Mesenchymal stem cell (in vitro differentiated cells and primary cell): ENCODE measurements around the gene ASB13.

Experiments
- DNase-seq: peaks from one replicate; pipeline ENCODE4 v3.0.0-alpha.2; 2013
- H2AFZ ChIP-seq: one replicate; pipeline ENCODE4 v1.6.1; 2013; ENCODE audit warnings: low read depth, mild to moderate bottlenecking, control low read depth, inconsistent platforms, low read length, moderate library complexity
- H2AK5ac ChIP-seq: 2 replicates; pipeline ENCODE4 v1.6.1; 2013; ENCODE audit warnings: low read length, moderate library complexity, mild to moderate bottlenecking, inconsistent platforms; ENCODE audit not compliant: severe bottlenecking
- H2BK120ac ChIP-seq: one replicate; pipeline ENCODE4 v1.6.1; 2013; ENCODE audit warnings: low read depth, mild to moderate bottlenecking, inconsistent platforms, low read length, moderate library complexity
- H2BK12ac ChIP-seq, 2 experiments: one replicate each; pipeline ENCODE4 v1.6.1; 2013; ENCODE audit warnings: inconsistent platforms in 2 of 2, low read length in 2 of 2, mild to moderate bottlenecking in 2 of 2, moderate library complexity in 2 of 2, control low read depth in 1 of 2
- H2BK15ac ChIP-seq: one replicate; pipeline ENCODE4 v1.6.1; 2013; ENCODE audit warnings: mild to moderate bottlenecking, low read depth, inconsistent platforms; ENCODE audit not compliant: poor library complexity, severe bottlenecking
- H2BK5ac ChIP-seq: 2 replicates; pipeline ENCODE4 v1.6.1; 2013; ENCODE audit warnings: low read depth, mild to moderate bottlenecking, low read length, control low read depth, inconsistent platforms; ENCODE audit not compliant: poor library complexity, severe bottlenecking
- H3K14ac ChIP-seq, 2 experiments: one replicate each; pipeline ENCODE4 v1.6.1; 2013; ENCODE audit warnings: inconsistent platforms in 2 of 2, low read length in 2 of 2, control low read depth in 1 of 2, mild to moderate bottlenecking in 1 of 2, moderate library complexity in 1 of 2
- H3K18ac ChIP-seq, 2 experiments: one replicate each; pipeline ENCODE4 v1.6.1; 2013; ENCODE audit warnings: inconsistent platforms in 2 of 2, low read length in 2 of 2, control low read depth in 1 of 2, low read depth in 1 of 2, mild to moderate bottlenecking in 1 of 2
- H3K23ac ChIP-seq, 2 experiments: one replicate each; pipeline ENCODE4 v1.6.1; 2013; ENCODE audit warnings: inconsistent platforms in 2 of 2, low read length in 2 of 2, mild to moderate bottlenecking in 2 of 2, moderate library complexity in 2 of 2, control low read depth in 1 of 2
- H3K27ac ChIP-seq: 2 replicates; pipeline ENCODE4 v1.5.1; 2013; ENCODE audit warnings: mild to moderate bottlenecking, moderate library complexity, low read length, control low read depth, inconsistent platforms; ENCODE audit not compliant: poor library complexity, severe bottlenecking
- H3K27me3 ChIP-seq, 2 experiments: 2 replicates each; pipeline versions ENCODE4 v1.6.1 to v1.7.0; 2013; ENCODE audit warnings: low read length in 2 of 2, mild to moderate bottlenecking in 2 of 2, moderate library complexity in 2 of 2, control low read depth in 1 of 2, inconsistent platforms in 1 of 2; ENCODE audit not compliant: control insufficient read depth in 1 of 2, insufficient read depth in 1 of 2
- H3K36me3 ChIP-seq, 2 experiments: 2 replicates each; pipeline versions ENCODE4 v1.6.1 to v1.7.0; 2013; ENCODE audit warnings: low read length in 2 of 2, control low read depth in 1 of 2, inconsistent platforms in 1 of 2, low read depth in 1 of 2, mild to moderate bottlenecking in 1 of 2; ENCODE audit not compliant: insufficient read depth in 2 of 2, control insufficient read depth in 1 of 2
- H3K4ac ChIP-seq, 2 experiments: one replicate each; pipeline ENCODE4 v1.6.1; 2013; ENCODE audit warnings: inconsistent platforms in 2 of 2, low read length in 2 of 2, mild to moderate bottlenecking in 2 of 2, moderate library complexity in 2 of 2, control low read depth in 1 of 2, low read depth in 1 of 2
- H3K4me1 ChIP-seq: 2 replicates; pipeline ENCODE4 v1.6.1; 2013; ENCODE audit warnings: low read depth, low read length, control low read depth; ENCODE audit not compliant: control insufficient read depth, insufficient read depth
- H3K4me2 ChIP-seq: 2 replicates; pipeline ENCODE4 v1.6.1; 2013; ENCODE audit warnings: low read length, mild to moderate bottlenecking, inconsistent platforms; ENCODE audit not compliant: poor library complexity, severe bottlenecking
- H3K4me3 ChIP-seq, 2 experiments: 2 replicates each; pipeline versions ENCODE4 v1.5.1 to v1.7.0; 2013; ENCODE audit warnings: low read length in 2 of 2, mild to moderate bottlenecking in 2 of 2, control low read depth in 1 of 2, low read depth in 1 of 2; ENCODE audit not compliant: insufficient read depth in 1 of 2
- H3K79me1 ChIP-seq: replicated peaks from 2 replicates; pipeline ENCODE4 v1.6.1; 2013; ENCODE audit warnings: mild to moderate bottlenecking, control low read depth, low read length, inconsistent platforms; ENCODE audit not compliant: poor library complexity, severe bottlenecking
- H3K9ac ChIP-seq: 2 replicates; pipeline ENCODE4 v1.7.0; 2013; ENCODE audit warnings: mild to moderate bottlenecking, low read length, moderate library complexity
- H3K9me3 ChIP-seq: 2 replicates; pipeline ENCODE4 v1.7.0; 2013; ENCODE audit warnings: mild to moderate bottlenecking, low read length; ENCODE audit not compliant: control insufficient read depth
- H4K8ac ChIP-seq: one replicate; pipeline ENCODE4 v1.6.1; 2013; ENCODE audit warnings: inconsistent platforms, mild to moderate bottlenecking, low read length, moderate library complexity
- H4K91ac ChIP-seq: one replicate; pipeline ENCODE4 v1.6.1; 2013; ENCODE audit warnings: mild to moderate bottlenecking, low read length, inconsistent platforms
- WGBS: methylation state at CpG from one replicate; pipeline ENCODE4 v1.1.7; 2013; ENCODE audit warnings: mixed read lengths; 5-methylcytosine and 5-hydroxymethylcytosine counted together

ASB13 gene

DNA sequence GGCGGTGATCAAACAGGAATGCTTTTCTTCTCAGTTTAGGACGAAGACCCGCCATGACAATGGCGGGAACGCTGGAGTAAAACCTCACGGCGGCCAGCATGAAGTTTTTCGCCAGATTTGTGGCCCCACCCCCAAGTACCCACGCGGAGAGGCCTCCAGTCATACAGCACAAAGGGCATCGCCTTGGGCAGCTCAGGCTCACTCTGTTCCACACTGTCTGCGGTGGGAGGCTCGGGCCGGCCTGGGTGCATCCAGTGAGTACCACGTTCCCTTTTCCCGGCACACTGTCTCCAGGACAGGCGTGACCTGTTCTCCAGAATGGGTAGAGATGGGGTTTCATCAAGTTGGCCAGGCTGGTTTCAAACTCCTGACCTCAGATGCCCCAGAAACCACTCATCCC, 27.3 kb downstream of the ASB13 start:
- Histone ChIP-seq H3K4me2 (no peak overlapping the region), H3K23ac (no peak overlapping the region), H2BK15ac (no peak overlapping the region), H2AK5ac (no peak overlapping the region), H3K27me3 (no peaks in the 10 kb centered on the region), H2AFZ (no peak overlapping the region), H3K4ac (no peak overlapping the region), H2BK120ac (no peak overlapping the region), H3K9me3 (no peaks in the 10 kb centered on the region), H2BK12ac (no peak overlapping the region), H4K91ac (no peak overlapping the region), H3K79me1 (no peaks in the 10 kb centered on the region), H3K27ac (no peak overlapping the region), H3K14ac (no peak overlapping the region), H2BK5ac (no peak overlapping the region), H3K4me3 (no peak overlapping the region), H3K18ac (no peak overlapping the region), H4K8ac (no peak overlapping the region), H3K4me1 (no peaks in the 10 kb centered on the region), H3K36me3 (peaks cover 29 to 45% of the 10 kb centered on the region in 2 experiments), H3K9ac (no peak overlapping the region)
- no peak for DNase-seq
- 94% methylated on average over 17 of the region's 17 CpGs for WGBS

GRCh38 chr10:5638494-5638893, 27.9 kb downstream of the ASB13 start:
- Histone ChIP-seq H3K36me3 (peaks cover 29 to 42% of the 10 kb centered on the region in 2 experiments), H2BK5ac (peak overlapping the region; percentile 37), H2BK120ac (no peak overlapping the region), H3K4me3 (no peak overlapping the region), H3K4ac (no peak overlapping the region), H4K91ac (no peak overlapping the region), H2AFZ (no peak overlapping the region), H3K4me2 (no peak overlapping the region), H3K23ac (no peak overlapping the region), H2BK15ac (no peak overlapping the region), H3K4me1 (no peaks in the 10 kb centered on the region), H3K9me3 (no peaks in the 10 kb centered on the region), H3K79me1 (no peaks in the 10 kb centered on the region), H3K27me3 (no peaks in the 10 kb centered on the region), H2BK12ac (no peak overlapping the region), H3K18ac (no peak overlapping the region), H4K8ac (no peak overlapping the region), H3K27ac (no peak overlapping the region), H3K9ac (no peak overlapping the region), H3K14ac (no peak overlapping the region), H2AK5ac (no peak overlapping the region)
- 97% methylated on average over 10 of the region's 10 CpGs for whole genome bisulfite sequencing
- DNase-seq = no peak

DNA sequence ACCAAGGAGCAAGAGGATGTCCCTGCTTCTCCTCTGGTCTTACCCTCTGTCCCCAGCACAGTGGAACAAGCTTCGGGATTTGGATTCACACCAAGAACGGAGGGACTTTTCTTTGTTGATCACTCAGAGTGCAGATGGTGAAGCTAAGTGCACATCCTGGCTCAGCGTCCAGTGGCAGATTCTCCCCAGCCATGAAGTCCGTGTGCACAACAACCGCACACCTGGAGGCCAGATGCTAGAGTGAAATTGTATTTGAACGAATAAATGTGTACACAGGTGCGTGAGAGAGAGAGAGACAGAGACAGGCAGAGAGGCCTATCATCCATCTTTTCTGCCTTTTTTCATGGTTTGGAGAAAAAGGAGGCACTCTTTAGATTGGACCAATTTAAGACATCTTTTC, 31.5 kb downstream of the ASB13 start:
- no peak overlapping the region for H3K9ac ChIP-seq

GRCh38 chr10:5633166-5633749, 33.1 kb downstream of the ASB13 start:
- Histone ChIP-seq H3K27ac (no peak overlapping the region), H3K4ac (no peak overlapping the region), H4K91ac (no peak overlapping the region), H2AFZ (no peak overlapping the region), H2BK15ac (no peak overlapping the region), H3K9me3 (no peaks in the 10 kb centered on the region), H3K9ac (no peak overlapping the region), H2BK120ac (no peak overlapping the region), H3K18ac (no peak overlapping the region), H3K4me3 (no peak overlapping the region), H4K8ac (no peak overlapping the region), H3K4me2 (no peak overlapping the region), H3K23ac (no peak overlapping the region), H3K27me3 (no peaks in the 10 kb centered on the region), H3K4me1 (peaks cover 11% of the 10 kb centered on the region), H2BK12ac (no peak overlapping the region), H2BK5ac (no peak overlapping the region), H3K79me1 (no peaks in the 10 kb centered on the region), H3K14ac (no peak overlapping the region), H3K36me3 (peaks cover 0 to under 1% of the 10 kb centered on the region in 2 experiments), H2AK5ac (no peak overlapping the region)
- DNase-seq = no peak
- WGBS = 93% methylated on average over 5 of the region's 6 CpGs

More for the DNA sequence above, 31.5 kb downstream of the ASB13 start:
- H2BK15ac ChIP-seq = no peak overlapping the region
- no peak overlapping the region for H4K8ac ChIP-seq
- H3K27me3 ChIP-seq = no peaks in the 10 kb centered on the region
- H3K4me1 ChIP-seq = peaks cover 9% of the 10 kb centered on the region
- no peak overlapping the region for H3K14ac ChIP-seq
- WGBS = 92% methylated on average over 7 of the region's 7 CpGs
- H3K9me3 ChIP-seq = no peaks in the 10 kb centered on the region
- no peak overlapping the region for H3K4me2 ChIP-seq
- no peak overlapping the region for H2AFZ ChIP-seq
- H3K79me1 ChIP-seq = no peaks in the 10 kb centered on the region
- H2BK12ac ChIP-seq = no peak overlapping the region
- H3K36me3 ChIP-seq = peaks cover 11 to 17% of the 10 kb centered on the region in 2 experiments
- no peak overlapping the region for H3K23ac ChIP-seq
- no peak overlapping the region for H3K4ac ChIP-seq
- no peak overlapping the region for H2BK120ac ChIP-seq
- H3K18ac ChIP-seq = no peak overlapping the region
- no peak for DNase-seq
- no peak overlapping the region for H3K4me3 ChIP-seq
- no peak overlapping the region for H3K27ac ChIP-seq
- H4K91ac ChIP-seq = no peak overlapping the region
- H2AK5ac ChIP-seq = no peak overlapping the region
- H2BK5ac ChIP-seq = no peak overlapping the region
